Coronary artery (tissue), 2 donors: ENCODE results near the gene CTNNBL1.

ENCODE experiments used
- DNase-seq: peaks from one replicate; pipeline ENCODE4 v3.0.0-alpha.2; 2017; ENCODE audit warnings: low spot score
- H3K27ac ChIP-seq, 2 donors: fragments of 200-600 bp; sonication (generic); one replicate each; pipeline ENCODE4 v1.5.1; 2016 to 2019
- H3K4me3 ChIP-seq: fragments of 200-600 bp; sonication (generic); 2 replicates; pipeline ENCODE4 v1.5.1; 2016; ENCODE audit warnings: mild to moderate bottlenecking, moderate library complexity
- CTCF ChIP-seq: fragments of 200-600 bp; sonication (generic); IDR thresholded peaks from one replicate; pipeline ENCODE4 v1.5.1; 2019; ENCODE audit warnings: antibody characterized with exemption

The CTNNBL1 gene

DNA sequence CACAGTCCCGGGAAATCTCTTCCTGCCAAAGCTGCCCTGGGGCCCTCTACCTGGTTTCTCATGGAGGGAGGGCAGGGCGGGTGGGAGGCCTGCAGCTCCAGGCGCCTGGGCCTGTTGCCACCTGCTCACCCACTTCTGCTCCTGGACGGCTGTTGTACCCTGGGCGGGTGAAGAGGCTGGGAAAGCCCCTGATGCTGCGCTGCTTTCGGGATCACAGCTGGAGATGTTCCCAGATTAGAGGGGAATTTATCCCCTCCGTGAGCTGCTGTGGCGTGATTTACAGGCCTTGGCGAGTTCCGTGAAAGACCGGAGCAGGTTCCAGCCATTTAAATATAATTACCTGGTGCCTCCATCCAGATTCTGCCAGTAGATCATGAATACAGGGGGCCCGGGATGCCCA is 196.8 kb downstream of the CTNNBL1 start:
- no peak overlapping the region for H3K4me3 ChIP-seq
- no peak for TF ChIP-seq CTCF
- H3K27ac ChIP-seq: no peak overlapping the region
- no peak for DNase-seq

GRCh38 chr20:37892001-37892400 is 198.2 kb downstream of the CTNNBL1 start:
- no peak for DNase-seq
- no peak overlapping the region for H3K4me3 ChIP-seq
- no peak overlapping the region for H3K27ac ChIP-seq
- no peak for TF ChIP-seq CTCF

GRCh38 chr20:37893566-37894241 is 199.9 kb downstream of the CTNNBL1 start:
- Histone ChIP-seq H3K27ac (no peak overlapping the region), H3K4me3 (no peak overlapping the region)
- no peak for TF ChIP-seq CTCF
- DNase-seq: no peak

- H3K27ac ChIP-seq: no peak overlapping the region
- no peak overlapping the region for H3K4me3 ChIP-seq
- no peak for TF ChIP-seq CTCF
- DNase-seq: no peak
Observed at GRCh38 chr20:37894454-37894853, 200.6 kb downstream of the CTNNBL1 start.

- DNase-seq: no peak
- TF ChIP-seq CTCF: no peak
- no peak overlapping the region for H3K4me3 ChIP-seq
- no peak overlapping the region for H3K27ac ChIP-seq
Observed at GRCh38 chr20:37895166-37895565, 201.3 kb downstream of the CTNNBL1 start.

GRCh38 chr20:37896932-37897548 is 203.2 kb downstream of the CTNNBL1 start:
- no peak for DNase-seq
- no peak overlapping the region for H3K4me3 ChIP-seq
- TF ChIP-seq CTCF: no peak
- H3K27ac ChIP-seq: no peak overlapping the region
